Liver (tissue), 3 donors: ENCODE measurements around the gene CEP350.

Source experiments
- ATF3 ChIP-seq: IDR thresholded peaks from 2 replicates; pipeline ENCODE4 v1.6.1; 2016; ENCODE audit warnings: antibody characterized with exemption
- CTCF ChIP-seq: fragments of 150-350 bp; IDR thresholded peaks from 2 replicates; pipeline ENCODE4 v1.5.1; 2017; ENCODE audit warnings: improper control_type of control experiment, low read depth, low read length; ENCODE audit not compliant: missing input control
- RAD21 ChIP-seq, 2 donors: IDR thresholded peaks; 2 replicates each; pipeline ENCODE4 v1.6.1; 2016; ENCODE audit warnings: antibody characterized with exemption in 2 of 2, mild to moderate bottlenecking in 2 of 2
- TAF1 ChIP-seq: conservative IDR thresholded peaks from 2 replicates; pipeline ENCODE4 v1.6.1; 2016; ENCODE audit warnings: antibody characterized with exemption, mild to moderate bottlenecking
- YY1 ChIP-seq: IDR thresholded peaks from 2 replicates; pipeline ENCODE4 v1.6.1; 2016; ENCODE audit warnings: antibody characterized with exemption, mild to moderate bottlenecking
- donor health status: healthy.
- donor health status: healthy.

- TF ChIP-seq ATF3 (no peak), YY1 (no peak), RAD21 (IDR thresholded peaks at IDR 0.05) (no peak), CTCF (no peak), TAF1 (no peak)
These were observed 183.2 kb downstream of the CEP350 start for GRCh38 chr1:180137776-180138175.
